HepG2 (cell line): Measurements from ENCODE around the gene BPIFA2. TPM values are rescaled to one million over a fixed set of nuclear protein-coding genes. Genes with fewer than 3 reads are reported as not detected.
A peak's percentile ranks its signal among the peaks of the same experiment; 100 is the strongest.

ENCODE experiments used
- ARID2 ChIP-seq: sonication (generic); formaldehyde crosslinking; IDR thresholded peaks from 2 replicates; pipeline ENCODE4 v1.8.1; 2022; ENCODE audit warnings: mild to moderate bottlenecking, missing genetic modification reagents, borderline replicate concordance
- CENPX ChIP-seq: sonication (generic); formaldehyde crosslinking; IDR thresholded peaks from 2 replicates; pipeline ENCODE4 v1.9.0; 2021; ENCODE audit warnings: mild to moderate bottlenecking, missing genetic modification reagents, moderate library complexity
- JARID2 ChIP-seq: sonication (generic); formaldehyde crosslinking; IDR thresholded peaks from 2 replicates; pipeline ENCODE4 v1.8.1; 2023; ENCODE audit warnings: missing genetic modification reagents, inconsistent platforms; ENCODE audit not compliant: insufficient replicate concordance
- KDM6A ChIP-seq: IDR thresholded peaks from 2 replicates; pipeline ENCODE4 v1.6.1; 2016; ENCODE audit warnings: low read depth
- NR3C1 ChIP-seq: sonication (generic); formaldehyde crosslinking; IDR thresholded peaks from 2 replicates; pipeline ENCODE4 v1.4.0; 2020; ENCODE audit warnings: missing genetic modification reagents
- PAF1 ChIP-seq: IDR thresholded peaks from 2 replicates; pipeline ENCODE4 v1.6.1; 2016; ENCODE audit warnings: missing genetic modification reagents, missing compliant biosample characterization
- RORA ChIP-seq: sonication (generic); formaldehyde crosslinking; IDR thresholded peaks from 2 replicates; pipeline ENCODE4 v1.5.0; 2020; ENCODE audit warnings: mild to moderate bottlenecking, missing genetic modification reagents, moderate library complexity
- SCMH1 ChIP-seq: sonication (generic); formaldehyde crosslinking; IDR thresholded peaks from 2 replicates; pipeline ENCODE4 v1.9.0; 2021; ENCODE audit warnings: missing genetic modification reagents, mild to moderate bottlenecking, borderline replicate concordance
- ZNF33B ChIP-seq: sonication (generic); formaldehyde crosslinking; IDR thresholded peaks from 2 replicates; pipeline ENCODE4 v1.5.1; 2020; ENCODE audit warnings: mild to moderate bottlenecking, missing genetic modification reagents
- ZNF607 ChIP-seq: sonication (generic); formaldehyde crosslinking; IDR thresholded peaks from 2 replicates; pipeline ENCODE4 v1.5.1; 2020; ENCODE audit warnings: missing genetic modification reagents, mild to moderate bottlenecking, borderline replicate concordance
- ZNF737 ChIP-seq: sonication (generic); formaldehyde crosslinking; IDR thresholded peaks from 2 replicates; pipeline ENCODE4 v1.5.0; 2020; ENCODE audit warnings: missing genetic modification reagents, mild to moderate bottlenecking, borderline replicate concordance
- ZNF766 ChIP-seq: sonication (generic); formaldehyde crosslinking; IDR thresholded peaks from 2 replicates; pipeline ENCODE4 v1.5.0; 2020; ENCODE audit warnings: missing genetic modification reagents, borderline replicate concordance
- ZNF773 ChIP-seq: sonication (generic); formaldehyde crosslinking; IDR thresholded peaks from 2 replicates; pipeline ENCODE4 v1.4.0; 2020; ENCODE audit warnings: missing genetic modification reagents, borderline replicate concordance
- ZSCAN5A ChIP-seq: sonication (generic); formaldehyde crosslinking; IDR thresholded peaks from 2 replicates; pipeline ENCODE4 v1.8.0; 2022; ENCODE audit warnings: mild to moderate bottlenecking, missing genetic modification reagents, borderline replicate concordance
- polyA plus RNA-seq, 8 experiments: library from polyadenylated mRNA; depleted of rRNA in 3 of 8; stranded (reverse) in 7 of 8; unstranded in 1 of 8; fragments of >200 nt; fragmentation: Illumina TruSeq in 4 of 8; extraction: Trizol in 4 of 8; gene quantifications; 2 replicates each; pipeline versions ENCODE4 v1.2.1 to v1.2.3, GENCODE V29; 2011 to 2016; ENCODE audit warnings: low read depth in 4 of 8, missing spikeins in 1 of 8, mixed read lengths in 1 of 8; ENCODE audit not compliant: insufficient read depth in 1 of 8
- total RNA-seq, 5 experiments: library from RNA; depleted of rRNA; stranded (reverse); fragments of >200 nt; fragmentation: Illumina TruSeq; extraction: Trizol; gene quantifications; 2 replicates each; pipeline ENCODE4 v1.2.3, GENCODE V29; 2016; ENCODE audit warnings: low read depth in 1 of 5
- TF ChIP-seq, protein P1 (sequence below): sonication (generic); formaldehyde crosslinking; IDR thresholded peaks from 2 replicates; pipeline ENCODE4 v1.9.0; 2021; ENCODE audit warnings: missing genetic modification reagents, mild to moderate bottlenecking, borderline replicate concordance
- TF ChIP-seq, protein P2 (sequence below), 2 experiments: sonication (generic) in 1 of 2; formaldehyde crosslinking in 1 of 2; IDR thresholded peaks; 2 replicates each; pipeline versions ENCODE4 v1.4.0 to v1.6.1; 2018 to 2020; ENCODE audit warnings: missing genetic modification reagents in 2 of 2, borderline replicate concordance in 1 of 2, low read depth in 1 of 2, mild to moderate bottlenecking in 1 of 2, missing biosample characterization in 1 of 2
- TF ChIP-seq, protein P3 (sequence below): sonication (generic); formaldehyde crosslinking; IDR thresholded peaks from one replicate; pipeline ENCODE4 v1.5.1; 2020; ENCODE audit warnings: mild to moderate bottlenecking, missing genetic modification reagents; ENCODE audit errors: not compliant biosample characterization

The BPIFA2 gene
- total and polyA plus RNA-seq, 2 of the 13 experiments (the other 11 are each of a cell fraction or from before 2014, with no cell fraction given): not detected

DNA sequence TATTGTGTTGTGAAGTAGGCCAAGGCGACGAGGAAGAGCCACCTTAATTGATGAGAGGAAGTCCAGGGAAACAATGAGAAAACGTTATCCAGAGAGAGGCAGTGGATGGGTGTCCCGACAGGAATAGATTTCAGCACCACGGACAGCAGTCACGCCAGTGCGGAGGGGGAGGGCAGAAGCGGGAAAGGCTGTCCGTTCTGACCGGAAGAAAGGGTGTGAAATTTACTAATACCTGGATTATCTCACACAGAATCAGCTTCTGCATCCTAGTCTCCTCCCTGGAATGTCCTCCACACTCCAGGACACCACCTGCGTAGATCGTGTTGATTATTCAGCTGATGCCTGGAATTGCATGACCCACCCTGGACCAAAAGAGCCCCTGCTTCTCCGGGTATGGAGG lies 41.8 kb downstream of the BPIFA2 start (continued):
- TF ChIP-seq NR3C1 (CRISPR knock-in tag): no peak
- peak; percentile 41; the same call in 1 of the 2 replicates for TF ChIP-seq ARID2 (CRISPR knock-in tag)
- no peak for TF ChIP-seq PAF1 (CRISPR knock-in tag)
- TF ChIP-seq RORA (CRISPR knock-in tag): no peak
- TF ChIP-seq, protein P1, sequence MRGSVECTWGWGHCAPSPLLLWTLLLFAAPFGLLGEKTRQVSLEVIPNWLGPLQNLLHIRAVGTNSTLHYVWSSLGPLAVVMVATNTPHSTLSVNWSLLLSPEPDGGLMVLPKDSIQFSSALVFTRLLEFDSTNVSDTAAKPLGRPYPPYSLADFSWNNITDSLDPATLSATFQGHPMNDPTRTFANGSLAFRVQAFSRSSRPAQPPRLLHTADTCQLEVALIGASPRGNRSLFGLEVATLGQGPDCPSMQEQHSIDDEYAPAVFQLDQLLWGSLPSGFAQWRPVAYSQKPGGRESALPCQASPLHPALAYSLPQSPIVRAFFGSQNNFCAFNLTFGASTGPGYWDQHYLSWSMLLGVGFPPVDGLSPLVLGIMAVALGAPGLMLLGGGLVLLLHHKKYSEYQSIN (CRISPR knock-in tag): no peak
- TF ChIP-seq ZNF766: peak; percentile 97; the same call in 1 of the 2 replicates
- TF ChIP-seq, protein P2, sequence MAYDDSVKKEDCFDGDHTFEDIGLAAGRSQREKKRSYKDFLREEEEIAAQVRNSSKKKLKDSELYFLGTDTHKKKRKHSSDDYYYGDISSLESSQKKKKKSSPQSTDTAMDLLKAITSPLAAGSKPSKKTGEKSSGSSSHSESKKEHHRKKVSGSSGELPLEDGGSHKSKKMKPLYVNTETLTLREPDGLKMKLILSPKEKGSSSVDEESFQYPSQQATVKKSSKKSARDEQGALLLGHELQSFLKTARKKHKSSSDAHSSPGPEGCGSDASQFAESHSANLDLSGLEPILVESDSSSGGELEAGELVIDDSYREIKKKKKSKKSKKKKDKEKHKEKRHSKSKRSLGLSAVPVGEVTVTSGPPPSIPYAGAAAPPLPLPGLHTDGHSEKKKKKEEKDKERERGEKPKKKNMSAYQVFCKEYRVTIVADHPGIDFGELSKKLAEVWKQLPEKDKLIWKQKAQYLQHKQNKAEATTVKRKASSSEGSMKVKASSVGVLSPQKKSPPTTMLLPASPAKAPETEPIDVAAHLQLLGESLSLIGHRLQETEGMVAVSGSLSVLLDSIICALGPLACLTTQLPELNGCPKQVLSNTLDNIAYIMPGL (CRISPR knock-in tag; IDR thresholded peaks at IDR 0.05; ENCODE audit: borderline replicate concordance in 1 of 2, low read depth in 1 of 2): peak in 1 of 2 experiments; percentile 88; a peak in 1 of 4 replicates
- peak; percentile 53; the same call in 1 of the 2 replicates for TF ChIP-seq KDM6A (CRISPR knock-in tag)
- peak; percentile 97 for TF ChIP-seq ZSCAN5A (CRISPR knock-in tag)
- TF ChIP-seq, protein P3, sequence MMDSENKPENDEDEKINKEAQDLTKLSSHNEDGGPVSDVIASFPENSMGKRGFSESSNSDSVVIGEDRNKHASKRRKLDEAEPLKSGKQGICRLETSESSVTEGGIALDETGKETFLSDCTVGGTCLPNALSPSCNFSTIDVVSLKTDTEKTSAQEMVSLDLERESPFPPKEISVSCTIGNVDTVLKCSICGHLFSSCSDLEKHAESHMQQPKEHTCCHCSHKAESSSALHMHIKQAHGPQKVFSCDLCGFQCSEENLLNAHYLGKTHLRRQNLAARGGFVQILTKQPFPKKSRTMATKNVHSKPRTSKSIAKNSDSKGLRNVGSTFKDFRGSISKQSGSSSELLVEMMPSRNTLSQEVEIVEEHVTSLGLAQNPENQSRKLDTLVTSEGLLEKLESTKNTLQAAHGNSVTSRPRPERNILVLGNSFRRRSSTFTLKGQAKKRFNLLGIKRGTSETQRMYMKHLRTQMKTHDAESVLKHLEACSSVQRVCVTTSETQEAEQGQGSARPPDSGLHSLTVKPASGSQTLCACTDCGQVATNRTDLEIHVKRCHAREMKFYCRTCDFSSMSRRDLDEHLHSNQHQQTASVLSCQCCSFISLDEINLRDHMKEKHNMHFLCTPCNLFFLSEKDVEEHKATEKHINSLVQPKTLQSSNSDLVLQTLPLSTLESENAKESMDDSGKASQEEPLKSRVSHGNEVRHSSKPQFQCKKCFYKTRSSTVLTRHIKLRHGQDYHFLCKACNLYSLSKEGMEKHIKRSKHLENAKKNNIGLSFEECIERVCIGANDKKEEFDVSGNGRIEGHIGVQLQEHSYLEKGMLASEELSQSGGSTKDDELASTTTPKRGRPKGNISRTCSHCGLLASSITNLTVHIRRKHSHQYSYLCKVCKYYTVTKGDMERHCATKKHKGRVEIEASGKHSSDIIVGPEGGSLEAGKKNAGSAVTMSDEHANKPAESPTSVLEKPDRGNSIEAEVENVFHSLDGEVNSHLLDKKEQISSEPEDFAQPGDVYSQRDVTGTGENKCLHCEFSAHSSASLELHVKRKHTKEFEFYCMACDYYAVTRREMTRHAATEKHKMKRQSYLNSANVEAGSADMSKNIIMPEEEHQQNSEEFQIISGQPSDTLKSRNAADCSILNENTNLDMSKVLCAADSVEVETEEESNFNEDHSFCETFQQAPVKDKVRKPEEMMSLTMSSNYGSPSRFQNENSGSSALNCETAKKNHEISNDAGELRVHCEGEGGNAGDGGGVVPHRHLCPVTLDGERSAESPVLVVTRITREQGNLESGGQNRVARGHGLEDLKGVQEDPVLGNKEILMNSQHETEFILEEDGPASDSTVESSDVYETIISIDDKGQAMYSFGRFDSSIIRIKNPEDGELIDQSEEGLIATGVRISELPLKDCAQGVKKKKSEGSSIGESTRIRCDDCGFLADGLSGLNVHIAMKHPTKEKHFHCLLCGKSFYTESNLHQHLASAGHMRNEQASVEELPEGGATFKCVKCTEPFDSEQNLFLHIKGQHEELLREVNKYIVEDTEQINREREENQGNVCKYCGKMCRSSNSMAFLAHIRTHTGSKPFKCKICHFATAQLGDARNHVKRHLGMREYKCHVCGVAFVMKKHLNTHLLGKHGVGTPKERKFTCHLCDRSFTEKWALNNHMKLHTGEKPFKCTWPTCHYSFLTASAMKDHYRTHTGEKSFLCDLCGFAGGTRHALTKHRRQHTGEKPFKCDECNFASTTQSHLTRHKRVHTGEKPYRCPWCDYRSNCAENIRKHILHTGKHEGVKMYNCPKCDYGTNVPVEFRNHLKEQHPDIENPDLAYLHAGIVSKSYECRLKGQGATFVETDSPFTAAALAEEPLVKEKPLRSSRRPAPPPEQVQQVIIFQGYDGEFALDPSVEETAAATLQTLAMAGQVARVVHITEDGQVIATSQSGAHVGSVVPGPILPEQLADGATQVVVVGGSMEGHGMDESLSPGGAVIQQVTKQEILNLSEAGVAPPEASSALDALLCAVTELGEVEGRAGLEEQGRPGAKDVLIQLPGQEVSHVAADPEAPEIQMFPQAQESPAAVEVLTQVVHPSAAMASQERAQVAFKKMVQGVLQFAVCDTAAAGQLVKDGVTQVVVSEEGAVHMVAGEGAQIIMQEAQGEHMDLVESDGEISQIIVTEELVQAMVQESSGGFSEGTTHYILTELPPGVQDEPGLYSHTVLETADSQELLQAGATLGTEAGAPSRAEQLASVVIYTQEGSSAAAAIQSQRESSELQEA (CRISPR knock-in tag): peak; percentile 70
- no peak for TF ChIP-seq ZNF737 (CRISPR knock-in tag)
- TF ChIP-seq JARID2 (CRISPR knock-in tag): peak; percentile 91
- TF ChIP-seq SCMH1 (CRISPR knock-in tag): no peak
- peak; percentile 68; the same call in 1 of the 2 replicates for TF ChIP-seq ZNF33B (CRISPR knock-in tag)
- TF ChIP-seq CENPX (CRISPR knock-in tag): no peak
- peak; percentile 97 for TF ChIP-seq ZNF607 (CRISPR knock-in tag)
- TF ChIP-seq ZNF773 (CRISPR knock-in tag): peak; percentile 97
